ENCODE measurements around the gene GAGE10.
"Not testable (repeated sequence)": the region's sequence is repeated elsewhere in the genome, so short reads cannot be mapped to it uniquely, and the experiment has no call there.

The GAGE10 gene

GRCh38 chrX:49330421-49330820 lies 27.0 kb downstream of the GAGE10 start:
- DNase-seq (ENCODE audit: low read depth) = not testable (repeated sequence)

GRCh38 chrX:49331282-49331681 lies 27.8 kb downstream of the GAGE10 start, which contains the start of gene GAGE13:
Gene GAGE13 (plus strand): TSS chrX:49331582. CDS start chrX:49332738, 1,156 bp downstream.
- DNase-seq (ENCODE audit: low read depth) = not testable (repeated sequence)

- DNase-seq (ENCODE audit: low read depth) = not testable (repeated sequence)
These were observed 28.4 kb downstream of the GAGE10 start for GRCh38 chrX:49331841-49332240.

GRCh38 chrX:49341449-49341848 lies 38.0 kb downstream of the GAGE10 start:
- not testable (repeated sequence) for DNase-seq (ENCODE audit: low read depth)

- not testable (repeated sequence) for DNase-seq (ENCODE audit: low read depth)
These were observed 41.2 kb downstream of the GAGE10 start for GRCh38 chrX:49344496-49345175.

- not testable (repeated sequence) for DNase-seq (ENCODE audit: low read depth)
These were observed 42.0 kb downstream of the GAGE10 start for GRCh38 chrX:49345402-49345801.

GRCh38 chrX:49346150-49346549 lies 42.7 kb downstream of the GAGE10 start:
- DNase-seq (ENCODE audit: low read depth) = not testable (repeated sequence)

Measured in stimulated activated CD8-positive, alpha-beta memory T cell treated with anti-CD3 and anti-CD28 coated beads, Interleukin-4, amount 100 ng/mL, for 24 hours (primary cell).